Ishikawa (cell line): ENCODE data around the gene NUP188.

Experiments
- CEBPB ChIP-seq: IDR thresholded peaks from 2 replicates; pipeline ENCODE4 v1.6.1; 2012
- CREB1 ChIP-seq: IDR thresholded peaks from 2 replicates; pipeline ENCODE4 v1.6.1; 2012; ENCODE audit warnings: low read depth
- EGR1 ChIP-seq: IDR thresholded peaks from 2 replicates; pipeline ENCODE4 v1.6.1; 2012
- EP300 ChIP-seq: IDR thresholded peaks from 2 replicates; pipeline ENCODE4 v1.6.1; 2012; ENCODE audit warnings: borderline replicate concordance
- FOXM1 ChIP-seq: IDR thresholded peaks from 2 replicates; pipeline ENCODE4 v1.6.1; 2012; ENCODE audit warnings: low read depth, borderline replicate concordance
- MAX ChIP-seq: IDR thresholded peaks from 2 replicates; pipeline ENCODE4 v1.6.1; 2012
- NFIC ChIP-seq: IDR thresholded peaks from 2 replicates; pipeline ENCODE4 v1.6.1; 2012
- RAD21 ChIP-seq: IDR thresholded peaks from 2 replicates; pipeline ENCODE4 v1.6.1; 2012; ENCODE audit warnings: low read depth
- REST ChIP-seq: IDR thresholded peaks from 2 replicates; pipeline ENCODE4 v1.6.1; 2012; ENCODE audit warnings: low read depth, mild to moderate bottlenecking
- TAF1 ChIP-seq: IDR thresholded peaks from 2 replicates; pipeline ENCODE4 v1.6.1; 2012; ENCODE audit warnings: low read depth, mild to moderate bottlenecking
- TCF12 ChIP-seq: IDR thresholded peaks from 2 replicates; pipeline ENCODE4 v1.6.1; 2012; ENCODE audit warnings: low read depth
- TEAD4 ChIP-seq: IDR thresholded peaks from 2 replicates; pipeline ENCODE4 v1.6.1; 2012
- USF1 ChIP-seq: IDR thresholded peaks from 2 replicates; pipeline ENCODE4 v1.6.1; 2012
- YY1 ChIP-seq: IDR thresholded peaks from 2 replicates; pipeline ENCODE4 v1.6.1; 2012; ENCODE audit warnings: low read depth
- ZBTB7A ChIP-seq: IDR thresholded peaks from 2 replicates; pipeline ENCODE4 v1.6.1; 2012; ENCODE audit warnings: low read depth

NUP188 gene

GRCh38 chr9:128987805-128988204 is 40.3 kb downstream of the NUP188 start:
- TF ChIP-seq RAD21 (no peak), TEAD4 (peak; percentile 54; the same call in 1 of the 2 replicates), ZBTB7A (no peak), NFIC (0 out of 2 replicates have a peak, but pooled peaks have one; percentile 43), YY1 (no peak), FOXM1 (no peak)

- TF ChIP-seq USF1 (no peak), EGR1 (no peak), EP300 (no peak), TAF1 (no peak), TEAD4 (no peak), REST (no peak), ZBTB7A (no peak), RAD21 (no peak; the same call in 1 of the 2 replicates), MAX (no peak), NFIC (no peak), YY1 (no peak), CEBPB (no peak), FOXM1 (no peak), CREB1 (no peak)
Measured at GRCh38 chr9:128992995-128993394, 45.5 kb downstream of the NUP188 start.

- TF ChIP-seq REST (no peak), RAD21 (no peak)
Measured at GRCh38 chr9:128995791-128996190, 48.3 kb downstream of the NUP188 start.

GRCh38 chr9:128998462-128998861 is 51.0 kb downstream of the NUP188 start:
- TF ChIP-seq TEAD4 = no peak

- no peak for TF ChIP-seq FOXM1
- TF ChIP-seq CREB1 = no peak
- TF ChIP-seq YY1 = no peak
- TF ChIP-seq REST = no peak
- TF ChIP-seq CEBPB = no peak
- no peak for TF ChIP-seq MAX
- no peak for TF ChIP-seq RAD21
- no peak for TF ChIP-seq TEAD4
- no peak for TF ChIP-seq ZBTB7A
- TF ChIP-seq USF1 = no peak
- no peak for TF ChIP-seq TCF12
- TF ChIP-seq NFIC = no peak
- no peak for TF ChIP-seq EP300
Measured at GRCh38 chr9:128999581-129000206, 52.2 kb downstream of the NUP188 start.
